ENCODE data around the gene REEP2. TPM values are rescaled to one million over a fixed set of nuclear protein-coding genes. Genes with fewer than 3 reads are reported as not detected.

The REEP2 gene
- total RNA-seq, 1 donor from 2014 or later: 6.1 TPM

- intact Hi-C loops (cut with DNase I): loop anchor here (5.0 kb wide), 1 partner anchor 49 kb away; no protein-coding TSS in a partner anchor
- Histone ChIP-seq H3K4me1 (peaks cover 5% of the 10 kb centered on the region), H3K27ac (no peak overlapping the region), H3K27me3 (no peaks in the 10 kb centered on the region), H3K4me3 (no peak overlapping the region), H3K36me3 (no peaks in the 10 kb centered on the region), H3K9me3 (no peaks in the 10 kb centered on the region)
- no peak for DNase-seq (ENCODE audit: extremely low spot score in 2 of 2)
- no peak for TF ChIP-seq POLR2AphosphoS5 (IDR thresholded peaks at IDR 0.05; ENCODE audit: insufficient read depth in 1 of 2, low read depth in 1 of 2)
- TF ChIP-seq POLR2A (IDR thresholded peaks at IDR 0.05): no peak
Observed at GRCh38 chr5:138453590-138453989, 14.7 kb downstream of the REEP2 start.

GRCh38 chr5:138454121-138454520, 15.3 kb downstream of the REEP2 start:
- Histone ChIP-seq H3K27ac (no peak overlapping the region), H3K4me3 (no peak overlapping the region), H3K9me3 (no peaks in the 10 kb centered on the region), H3K36me3 (no peaks in the 10 kb centered on the region), H3K27me3 (no peaks in the 10 kb centered on the region), H3K4me1 (peaks cover 5% of the 10 kb centered on the region)
- TF ChIP-seq POLR2AphosphoS5 (IDR thresholded peaks at IDR 0.05; ENCODE audit: insufficient read depth in 1 of 2, low read depth in 1 of 2): no peak
- TF ChIP-seq POLR2A (IDR thresholded peaks at IDR 0.05): no peak
- no peak for TF ChIP-seq CTCF (IDR thresholded peaks at IDR 0.05)
- intact Hi-C loops (cut with DNase I): loop anchor here (5.0 kb wide), 1 partner anchor 48 kb away; no protein-coding TSS in a partner anchor
- DNase-seq (ENCODE audit: extremely low spot score in 2 of 2): no peak

GRCh38 chr5:138455232-138455930, 16.5 kb downstream of the REEP2 start:
- intact Hi-C loops (cut with DNase I): loop anchor here (5.0 kb wide), 1 partner anchor 87 kb away; the partner anchor contains the start of gene ETF1
- TF ChIP-seq CTCF (IDR thresholded peaks at IDR 0.05): no peak
- TF ChIP-seq POLR2AphosphoS5 (IDR thresholded peaks at IDR 0.05; ENCODE audit: insufficient read depth in 1 of 2, low read depth in 1 of 2): no peak
- TF ChIP-seq POLR2A (IDR thresholded peaks at IDR 0.05): no peak
- Histone ChIP-seq H3K4me3 (no peak overlapping the region), H3K27me3 (no peaks in the 10 kb centered on the region), H3K4me1 (no peaks in the 10 kb centered on the region), H3K27ac (no peak overlapping the region), H3K36me3 (no peaks in the 10 kb centered on the region), H3K9me3 (no peaks in the 10 kb centered on the region)
- no peak for DNase-seq (ENCODE audit: extremely low spot score in 2 of 2)

- Histone ChIP-seq H3K36me3 (no peaks in the 10 kb centered on the region), H3K4me3 (no peak overlapping the region), H3K4me1 (no peaks in the 10 kb centered on the region), H3K27ac (no peak overlapping the region), H3K27me3 (no peaks in the 10 kb centered on the region), H3K9me3 (no peaks in the 10 kb centered on the region)
- intact Hi-C loops (cut with DNase I): loop anchor here (5.0 kb wide), 1 partner anchor 85 kb away; the partner anchor contains the start of gene ETF1
- DNase-seq (ENCODE audit: extremely low spot score in 2 of 2): no peak
- TF ChIP-seq CTCF (IDR thresholded peaks at IDR 0.05) (no peak), POLR2AphosphoS5 (IDR thresholded peaks at IDR 0.05; ENCODE audit: insufficient read depth in 1 of 2, low read depth in 1 of 2) (no peak)
Observed at GRCh38 chr5:138457531-138458275, 18.8 kb downstream of the REEP2 start.

- Histone ChIP-seq H3K36me3 (no peaks in the 10 kb centered on the region), H3K4me3 (no peak overlapping the region), H3K4me1 (peaks cover 3% of the 10 kb centered on the region), H3K9me3 (no peaks in the 10 kb centered on the region), H3K27me3 (no peaks in the 10 kb centered on the region), H3K27ac (no peak overlapping the region)
- TF ChIP-seq POLR2AphosphoS5 (IDR thresholded peaks at IDR 0.05; ENCODE audit: insufficient read depth in 1 of 2, low read depth in 1 of 2) (no peak), CTCF (IDR thresholded peaks at IDR 0.05) (no peak), POLR2A (IDR thresholded peaks at IDR 0.05) (no peak)
- intact Hi-C loops (cut with DNase I): loop anchor here (5.0 kb wide), 1 partner anchor 84 kb away; the partner anchor contains the start of gene ETF1
- no peak for DNase-seq (ENCODE audit: extremely low spot score in 2 of 2)
Observed at GRCh38 chr5:138458384-138458783, 19.5 kb downstream of the REEP2 start.

Data from vagina (tissue), 2 donors.